ENCODE results near the gene GINS2. TPM values are rescaled to one million over a fixed set of nuclear protein-coding genes. Genes with fewer than 3 reads are reported as not detected.

Gene GINS2
- total and polyA plus RNA-seq, 4 donors, result 1.6 to 3.1 (median 2.4) TPM

DNA sequence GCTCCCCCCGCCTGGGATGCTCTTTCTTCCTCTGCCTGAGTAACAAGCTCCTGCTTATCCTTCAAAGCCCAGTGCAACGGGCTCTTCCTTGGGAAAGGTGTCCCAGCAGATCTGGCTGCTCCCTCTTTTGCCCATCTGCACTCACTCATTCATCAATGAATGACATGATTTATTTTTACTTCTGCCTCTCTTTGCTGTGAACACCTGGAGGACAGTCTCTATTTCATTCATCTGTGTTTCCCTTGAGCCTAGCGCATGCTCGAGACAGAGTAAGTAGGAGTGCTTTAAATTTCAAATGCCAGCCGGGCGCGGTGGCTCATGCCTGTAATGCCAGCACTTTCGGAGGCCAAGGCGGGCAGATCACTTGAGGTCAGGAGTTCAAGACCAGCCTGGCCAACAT lies 22.0 kb upstream of the GINS2 start:
- H3K27me3 ChIP-seq (ENCODE audit: control insufficient read depth in 3 of 3, insufficient read depth in 3 of 3, low read length in 2 of 3), result peaks cover 0 to 4% (median 0%) of the 10 kb centered on the region in 3 donors
- H3K27ac ChIP-seq (ENCODE audit: low read depth in 1 of 2, low read length in 1 of 2), result no peak overlapping the region
- peaks cover 0 to 8% (median 6%) of the 10 kb centered on the region in 5 donors for H3K4me1 ChIP-seq (ENCODE audit: control insufficient read depth in 5 of 5, insufficient read depth in 5 of 5, low read length in 5 of 5)
- H3K9me3 ChIP-seq (ENCODE audit: control insufficient read depth in 4 of 4, insufficient read depth in 3 of 4, low read length in 3 of 4), result peaks cover 0 to 7% (median 2%) of the 10 kb centered on the region in 4 donors
- peaks cover 0 to 5% (median 2%) of the 10 kb centered on the region in 4 donors for H3K36me3 ChIP-seq (ENCODE audit: control insufficient read depth in 4 of 4, insufficient read depth in 4 of 4, low read length in 4 of 4)
- no peak overlapping the region for H3K9ac ChIP-seq (ENCODE audit: insufficient read depth in 1 of 2, low read length in 2 of 2)
- WGBS, 2 donors, result 94 to 95% methylated on average over 9 of the region's 9 CpGs
- ATAC-seq (ENCODE audit: insufficient read depth, low FRiP score) (no peak), DNase-seq (no peak)
- TF ChIP-seq CTCF (IDR thresholded peaks at IDR 0.05; ENCODE audit: control extremely low read depth, extremely low read depth), result no peak
- no peak overlapping the region for H3K4me3 ChIP-seq

DNA sequence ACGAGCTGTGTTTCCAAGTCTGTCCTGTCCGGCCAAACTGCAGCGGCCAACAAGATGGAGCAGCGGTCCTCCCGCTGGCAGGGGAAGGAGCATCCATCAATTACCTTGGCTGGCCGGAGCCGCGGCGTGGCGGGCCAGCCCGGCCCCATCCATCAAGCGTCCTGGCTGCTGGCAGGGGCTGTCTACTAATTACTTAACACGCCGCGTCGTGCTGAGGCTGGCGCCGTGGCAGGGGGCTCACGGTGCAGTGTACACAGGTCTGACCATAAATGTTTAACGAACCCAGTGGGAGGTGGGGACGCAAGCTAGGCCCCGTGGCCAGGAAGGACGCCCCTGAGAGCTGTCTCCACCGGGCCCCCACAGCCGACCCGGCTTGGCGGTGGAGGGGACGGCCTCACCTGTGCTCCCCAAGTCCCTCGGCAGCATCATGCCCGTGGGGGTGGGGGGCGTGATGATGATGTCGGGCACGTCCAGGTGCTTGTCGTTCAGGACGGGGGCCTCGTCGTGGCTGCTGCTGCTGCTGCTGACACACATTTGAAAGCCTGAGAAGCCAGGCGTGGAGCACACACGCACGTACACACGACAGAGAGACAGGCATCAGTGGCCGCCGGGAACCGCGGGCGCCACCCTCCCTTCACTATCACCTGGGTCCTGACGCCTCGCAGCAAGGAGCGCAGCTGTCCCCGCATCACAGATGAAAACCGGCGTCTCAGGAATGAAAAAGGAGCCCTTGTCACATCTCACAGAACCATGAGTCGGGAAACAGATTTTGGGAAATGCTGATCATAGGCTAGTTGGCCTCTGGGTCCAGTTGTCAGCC lies 21.2 kb upstream of the GINS2 start:
- Histone ChIP-seq H3K4me3 (no peak overlapping the region), H3K9me3 (ENCODE audit: control insufficient read depth in 4 of 4, insufficient read depth in 3 of 4, low read length in 3 of 4) (peaks cover 0 to 7% (median 2%) of the 10 kb centered on the region in 4 donors), H3K4me1 (ENCODE audit: control insufficient read depth in 5 of 5, insufficient read depth in 5 of 5, low read length in 5 of 5) (peaks cover 0 to under 1% (median 0%) of the 10 kb centered on the region in 5 donors), H3K36me3 (ENCODE audit: control insufficient read depth in 4 of 4, insufficient read depth in 4 of 4, low read length in 4 of 4) (peaks cover 0 to 5% (median 2%) of the 10 kb centered on the region in 4 donors), H3K27me3 (ENCODE audit: control insufficient read depth in 3 of 3, insufficient read depth in 3 of 3, low read length in 2 of 3) (peaks cover 0 to 4% (median 0%) of the 10 kb centered on the region in 3 donors), H3K9ac (ENCODE audit: insufficient read depth in 1 of 2, low read length in 2 of 2) (no peak overlapping the region), H3K27ac (ENCODE audit: low read depth in 1 of 2, low read length in 1 of 2) (no peak overlapping the region)
- WGBS, 2 donors, result 78 to 85% methylated on average over 51 to 53 of the region's 53 CpGs
- DNase-seq, result no peak
- no peak for ATAC-seq (ENCODE audit: insufficient read depth, low FRiP score)
- TF ChIP-seq CTCF (IDR thresholded peaks at IDR 0.05; ENCODE audit: control extremely low read depth, extremely low read depth), result no peak

- Histone ChIP-seq H3K27ac (ENCODE audit: low read depth in 1 of 2, low read length in 1 of 2) (no peak overlapping the region), H3K9ac (ENCODE audit: insufficient read depth in 1 of 2, low read length in 2 of 2) (no peak overlapping the region), H3K36me3 (ENCODE audit: control insufficient read depth in 4 of 4, insufficient read depth in 4 of 4, low read length in 4 of 4) (peaks cover 0 to 5% (median 2%) of the 10 kb centered on the region in 4 donors), H3K27me3 (ENCODE audit: control insufficient read depth in 3 of 3, insufficient read depth in 3 of 3, low read length in 2 of 3) (peaks cover 0 to 4% (median 0%) of the 10 kb centered on the region in 3 donors), H3K4me1 (ENCODE audit: control insufficient read depth in 5 of 5, insufficient read depth in 5 of 5, low read length in 5 of 5) (no peaks in the 10 kb centered on the region), H3K9me3 (ENCODE audit: control insufficient read depth in 4 of 4, insufficient read depth in 3 of 4, low read length in 3 of 4) (peaks cover 0 to 7% (median 2%) of the 10 kb centered on the region in 4 donors), H3K4me3 (no peak overlapping the region)
- WGBS, 2 donors, result 95 to 97% methylated on average over 6 of the region's 6 CpGs
- no peak for DNase-seq
- no peak for ATAC-seq (ENCODE audit: insufficient read depth, low FRiP score)
- no peak for TF ChIP-seq CTCF (IDR thresholded peaks at IDR 0.05; ENCODE audit: control extremely low read depth, extremely low read depth)
Observed at GRCh38 chr16:85708338-85708737, 19.6 kb upstream of the GINS2 start.
